ENCODE measurements around the gene BNIP3.
"Not testable (repeated sequence)": the region's sequence is repeated elsewhere in the genome, so short reads cannot be mapped to it uniquely, and the experiment has no call there.

BNIP3 gene

GRCh38 chr10:131960631-131961046, 21.1 kb downstream of the BNIP3 start:
- no peak for TF ChIP-seq CTCF (IDR thresholded peaks at IDR 0.05)
- Histone ChIP-seq H3K36me3 (ENCODE audit: control insufficient read depth, insufficient read depth, low read length) (no peaks in the 10 kb centered on the region), H3K9me3 (ENCODE audit: control insufficient read depth, low read length) (no peaks in the 10 kb centered on the region), H3K4me2 (ENCODE audit: low read length) (no peak overlapping the region), H3K9ac (no peak overlapping the region), H3K27ac (no peak overlapping the region), H3K4me1 (no peaks in the 10 kb centered on the region), H3K79me2 (no peaks in the 10 kb centered on the region), H3K27me3 (ENCODE audit: control insufficient read depth, insufficient read depth, low read length) (no peaks in the 10 kb centered on the region), H2AFZ (no peak overlapping the region), H3K4me3 (ENCODE audit: low read depth, low read length) (no peak overlapping the region)

- no peaks in the 10 kb centered on the region for H3K9me3 ChIP-seq (ENCODE audit: control insufficient read depth, low read length)
- no peak overlapping the region for H3K4me3 ChIP-seq (ENCODE audit: low read depth, low read length)
- H2AFZ ChIP-seq = no peak overlapping the region
- H3K36me3 ChIP-seq (ENCODE audit: control insufficient read depth, insufficient read depth, low read length) = no peaks in the 10 kb centered on the region
- H3K79me2 ChIP-seq = peaks cover 2% of the 10 kb centered on the region
- no peaks in the 10 kb centered on the region for H3K4me1 ChIP-seq
- H3K4me2 ChIP-seq (ENCODE audit: low read length) = no peak overlapping the region
- TF ChIP-seq CTCF (IDR thresholded peaks at IDR 0.05) = no peak
- no peaks in the 10 kb centered on the region for H3K27me3 ChIP-seq (ENCODE audit: control insufficient read depth, insufficient read depth, low read length)
- H3K27ac ChIP-seq = no peak overlapping the region
- H3K9ac ChIP-seq = no peak overlapping the region
These were observed 21.9 kb downstream of the BNIP3 start for GRCh38 chr10:131959841-131960240.

GRCh38 chr10:131955591-131956340, 26.0 kb downstream of the BNIP3 start:
- no peaks in the 10 kb centered on the region for H3K36me3 ChIP-seq (ENCODE audit: control insufficient read depth, insufficient read depth, low read length)
- no peak overlapping the region for H3K27ac ChIP-seq
- H3K4me3 ChIP-seq (ENCODE audit: low read depth, low read length) = no peak overlapping the region
- no peaks in the 10 kb centered on the region for H3K9me3 ChIP-seq (ENCODE audit: control insufficient read depth, low read length)
- no peak overlapping the region for H3K9ac ChIP-seq
- no peak overlapping the region for H3K4me2 ChIP-seq (ENCODE audit: low read length)
- no peaks in the 10 kb centered on the region for H3K4me1 ChIP-seq
- peaks cover 7% of the 10 kb centered on the region for H3K79me2 ChIP-seq
- no peak for TF ChIP-seq CTCF (IDR thresholded peaks at IDR 0.05)
- no peak overlapping the region for H2AFZ ChIP-seq
- no peaks in the 10 kb centered on the region for H3K27me3 ChIP-seq (ENCODE audit: control insufficient read depth, insufficient read depth, low read length)

- Histone ChIP-seq H3K4me3 (ENCODE audit: low read depth, low read length) (no peak overlapping the region), H3K9ac (no peak overlapping the region), H3K79me2 (peaks cover 7% of the 10 kb centered on the region), H3K9me3 (ENCODE audit: control insufficient read depth, low read length) (no peaks in the 10 kb centered on the region), H3K36me3 (ENCODE audit: control insufficient read depth, insufficient read depth, low read length) (no peaks in the 10 kb centered on the region), H3K4me1 (no peaks in the 10 kb centered on the region), H3K27ac (no peak overlapping the region), H3K4me2 (ENCODE audit: low read length) (no peak overlapping the region), H2AFZ (no peak overlapping the region), H3K27me3 (ENCODE audit: control insufficient read depth, insufficient read depth, low read length) (no peaks in the 10 kb centered on the region)
- TF ChIP-seq CTCF (IDR thresholded peaks at IDR 0.05) = no peak
These were observed 27.3 kb downstream of the BNIP3 start for GRCh38 chr10:131954356-131954965.

- not testable (repeated sequence) for H3K9ac ChIP-seq; H2AFZ ChIP-seq; H3K27me3 ChIP-seq (ENCODE audit: control insufficient read depth, insufficient read depth, low read length); H3K4me1 ChIP-seq; H3K36me3 ChIP-seq (ENCODE audit: control insufficient read depth, insufficient read depth, low read length); H3K79me2 ChIP-seq; H3K9me3 ChIP-seq (ENCODE audit: control insufficient read depth, low read length); H3K27ac ChIP-seq; H3K4me2 ChIP-seq (ENCODE audit: low read length); H3K4me3 ChIP-seq (ENCODE audit: low read depth, low read length)
These were observed 31.8 kb downstream of the BNIP3 start for GRCh38 chr10:131949908-131950307.

Measured in parathyroid adenoma (tissue), 2 donors.